Activated effector memory CD4-positive, alpha-beta T cell treated with Interleukin-2 at 50 U/mL for 16 hours (primary cell): ENCODE results near the gene EMILIN2.

Experiments used
- DNase-seq: peaks from one replicate; pipeline ENCODE4 v3.0.0-alpha.2; 2020

Gene EMILIN2

GRCh38 chr18:2959341-2959740 lies 112.5 kb downstream of the EMILIN2 start:
- DNase-seq, result no peak

GRCh38 chr18:2960983-2961696 lies 114.3 kb downstream of the EMILIN2 start:
- DNase-seq, result no peak

GRCh38 chr18:2961821-2962220 lies 115.0 kb downstream of the EMILIN2 start:
- DNase-seq, result no peak

GRCh38 chr18:2963048-2963447 lies 116.2 kb downstream of the EMILIN2 start:
- DNase-seq, result no peak

- no peak for DNase-seq
Measured at GRCh38 chr18:2964361-2965010, 117.7 kb downstream of the EMILIN2 start.
